Measurements from ENCODE around the gene DTNA.

DNA sequence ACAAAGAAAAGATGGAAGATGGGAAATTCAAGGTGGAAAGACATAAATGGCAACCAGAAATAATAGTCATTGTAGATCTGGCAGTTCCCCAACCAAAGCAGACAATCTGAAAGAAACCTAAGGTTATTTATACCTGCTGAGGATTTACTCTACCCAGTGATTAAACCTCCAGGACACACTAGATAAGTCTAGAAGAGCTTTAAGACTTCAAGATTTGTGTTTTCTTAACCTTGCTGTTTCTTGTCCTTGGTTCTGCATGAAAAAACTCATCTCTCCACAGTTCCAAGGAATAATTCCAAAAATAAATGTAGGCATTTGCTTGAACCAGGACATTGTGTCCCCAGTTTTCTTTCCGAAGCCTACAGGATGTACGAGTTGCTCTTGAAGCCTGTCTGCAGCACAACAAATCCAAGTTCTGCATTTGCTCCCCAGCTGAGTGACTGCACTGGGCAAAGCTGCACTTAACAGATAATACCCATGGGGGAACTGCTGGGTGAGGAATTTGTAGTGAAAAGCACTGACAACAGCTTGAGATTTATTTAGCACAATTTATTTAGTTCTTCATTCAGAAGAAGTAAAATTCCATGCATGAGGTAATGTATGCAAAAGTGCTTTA lies 19.8 kb downstream of the DTNA start:
- TF ChIP-seq EP300 (IDR thresholded peaks at IDR 0.05; ENCODE audit: borderline replicate concordance) (no peak), REST (IDR thresholded peaks at IDR 0.05; ENCODE audit: low read depth) (no peak), YY1 (IDR thresholded peaks at IDR 0.05; ENCODE audit: low read depth) (no peak), USF1 (IDR thresholded peaks at IDR 0.05) (no peak), EGR1 (IDR thresholded peaks at IDR 0.05) (no peak), CREB1 (IDR thresholded peaks at IDR 0.05; ENCODE audit: low read depth) (no peak), TAF1 (IDR thresholded peaks at IDR 0.05; ENCODE audit: low read depth) (no peak), MAX (IDR thresholded peaks at IDR 0.05) (no peak), TEAD4 (IDR thresholded peaks at IDR 0.05) (no peak), TCF12 (IDR thresholded peaks at IDR 0.05; ENCODE audit: low read depth) (no peak), RAD21 (IDR thresholded peaks at IDR 0.05; ENCODE audit: low read depth) (no peak), CEBPB (IDR thresholded peaks at IDR 0.05) (no peak), FOXM1 (IDR thresholded peaks at IDR 0.05; ENCODE audit: borderline replicate concordance, low read depth) (no peak), NFIC (IDR thresholded peaks at IDR 0.05) (no peak)
